HEK293T (cell line): ENCODE measurements around the gene NPHP4.
"Not testable (repeated sequence)": the region's sequence is repeated elsewhere in the genome, so short reads cannot be mapped to it uniquely, and the experiment has no call there.

Experiments used
- BHLHE40 ChIP-seq: fragments of 450-650 bp; IDR thresholded peaks from 2 replicates; pipeline ENCODE4 v1.6.1; 2016; ENCODE audit warnings: mild to moderate bottlenecking, moderate library complexity, borderline replicate concordance
- ELF4 ChIP-seq: fragments of 450-650 bp; IDR thresholded peaks from 2 replicates; pipeline ENCODE4 v1.6.1; 2017; ENCODE audit warnings: antibody characterized with exemption
- FOXA1 ChIP-seq: fragments of 450-650 bp; IDR thresholded peaks from 2 replicates; pipeline ENCODE4 v1.6.1; 2016; ENCODE audit warnings: mild to moderate bottlenecking
- FOXK2 ChIP-seq: fragments of 450-650 bp; IDR thresholded peaks from 2 replicates; pipeline ENCODE4 v1.6.1; 2016; ENCODE audit warnings: mild to moderate bottlenecking
- FOXM1 ChIP-seq: fragments of 450-650 bp; IDR thresholded peaks from 2 replicates; pipeline ENCODE4 v1.6.1; 2017; ENCODE audit warnings: mild to moderate bottlenecking, borderline replicate concordance
- HDGF ChIP-seq: fragments of 450-650 bp; IDR thresholded peaks from 2 replicates; pipeline ENCODE4 v1.6.1; 2017; ENCODE audit warnings: antibody characterized with exemption, borderline replicate concordance
- SP1 ChIP-seq: fragments of 450-650 bp; IDR thresholded peaks from 2 replicates; pipeline ENCODE4 v1.6.1; 2017
- TARDBP ChIP-seq: fragments of 450-650 bp; IDR thresholded peaks from 2 replicates; pipeline ENCODE4 v1.6.1; 2016
- ZNF384 ChIP-seq: fragments of 450-650 bp; IDR thresholded peaks from 2 replicates; pipeline ENCODE4 v1.6.1; 2016

GRCh38 chr1:5922700-5923330 is 69.4 kb downstream of the NPHP4 start:
- TF ChIP-seq FOXK2, SP1, FOXA1, BHLHE40, ZNF384, ELF4, HDGF, FOXM1, TARDBP: not testable (repeated sequence)
